IMR-90 (cell line): ENCODE measurements around the gene HTR2B. TPM values are rescaled to one million over a fixed set of nuclear protein-coding genes. Genes with fewer than 3 reads are reported as not detected.

Source experiments
- ATAC-seq: fragments of 200-7000 bp; cut with Tn5 transposase; 2 replicates; pipeline ENCODE4 v1.9.1; 2020; ENCODE audit warnings: low read depth, mild to moderate bottlenecking, moderate library complexity
- BruUV-seq: library from RNA; stranded (reverse); fragments of 400-500 nt; replicated peaks from 2 replicates; lab custom pipeline; 2021; lab: Mats Ljungman, UMichigan
- CTCF ChIA-PET: fragments of 300-600 bp; formaldehyde crosslinking; extraction: SDS; loops from one replicate; lab custom pipeline; 2021; ENCODE audit warnings: antibody characterized with exemption; lab: Yijun Ruan, JAX
- POLR2A ChIA-PET: fragments of 300-600 bp; sonication (Branson Sonifier 250); formaldehyde crosslinking; loops from one replicate; lab custom pipeline; 2022; ENCODE audit warnings: antibody characterized with exemption; ENCODE audit not compliant: unreplicated experiment; lab: Charles Lee
- DNase-seq: peaks from one replicate; pipeline ENCODE4 v3.0.0; 2013
- H2AFZ ChIP-seq: replicated peaks from 2 replicates; pipeline ENCODE3; 2013; ENCODE audit warnings: low read length, mild to moderate bottlenecking; ENCODE audit not compliant: poor library complexity
- H2AK5ac ChIP-seq: 2 replicates; pipeline ENCODE4 v1.6.1; 2013; ENCODE audit warnings: low read depth, low read length, inconsistent platforms
- H2AK9ac ChIP-seq: replicated peaks from 2 replicates; pipeline ENCODE3; 2013; ENCODE audit warnings: mild to moderate bottlenecking, low read depth, low read length, moderate library complexity; ENCODE audit not compliant: poor library complexity
- H2BK120ac ChIP-seq: 2 replicates; pipeline ENCODE4 v1.6.1; 2013; ENCODE audit warnings: low read depth, low read length, inconsistent platforms
- H2BK15ac ChIP-seq: 3 replicates; pipeline ENCODE4 v1.6.1; 2013; ENCODE audit warnings: low read depth, low read length, inconsistent platforms
- H2BK20ac ChIP-seq: 2 replicates; pipeline ENCODE4 v1.6.1; 2013; ENCODE audit warnings: low read depth, mild to moderate bottlenecking, inconsistent platforms, low read length, moderate library complexity
- H2BK5ac ChIP-seq: 2 replicates; pipeline ENCODE4 v1.6.1; 2013; ENCODE audit warnings: mild to moderate bottlenecking, low read depth, low read length, inconsistent platforms; ENCODE audit not compliant: poor library complexity, severe bottlenecking
- H3K14ac ChIP-seq: replicated peaks from 2 replicates; pipeline ENCODE4 v1.6.1; 2013; ENCODE audit warnings: low read depth, low read length, inconsistent platforms
- H3K18ac ChIP-seq: 2 replicates; pipeline ENCODE4 v1.6.1; 2013; ENCODE audit warnings: low read depth, low read length, control low read depth
- H3K23ac ChIP-seq: 2 replicates; pipeline ENCODE4 v1.6.1; 2013; ENCODE audit warnings: low read depth, low read length, inconsistent platforms
- H3K27ac ChIP-seq: 2 replicates; pipeline ENCODE4 v1.5.1; 2013; ENCODE audit warnings: mild to moderate bottlenecking, control low read depth, low read length; ENCODE audit not compliant: insufficient read depth
- H3K27me3 ChIP-seq: 2 replicates; pipeline ENCODE4 v1.6.1; 2013; ENCODE audit warnings: low read length; ENCODE audit not compliant: control insufficient read depth, insufficient read depth
- H3K36me3 ChIP-seq: 2 replicates; pipeline ENCODE4 v1.6.1; 2013; ENCODE audit warnings: low read length, mixed read lengths; ENCODE audit not compliant: control insufficient read depth, insufficient read depth
- H3K4ac ChIP-seq: 2 replicates; pipeline ENCODE4 v1.6.1; 2013; ENCODE audit warnings: low read depth, low read length, inconsistent platforms
- H3K4me1 ChIP-seq: 2 replicates; pipeline ENCODE4 v1.6.1; 2013; ENCODE audit warnings: low read length, mixed read lengths; ENCODE audit not compliant: control insufficient read depth, insufficient read depth
- H3K4me2 ChIP-seq: 2 replicates; pipeline ENCODE4 v1.6.1; 2013; ENCODE audit warnings: low read depth, mild to moderate bottlenecking, control low read depth, low read length, moderate library complexity
- H3K4me3 ChIP-seq: 2 replicates; pipeline ENCODE4 v1.5.1; 2013; ENCODE audit warnings: low read depth, mild to moderate bottlenecking, control low read depth, low read length, moderate library complexity; ENCODE audit not compliant: insufficient read depth
- H3K56ac ChIP-seq: 2 replicates; pipeline ENCODE4 v1.6.1; 2013; ENCODE audit warnings: low read length, inconsistent platforms; ENCODE audit not compliant: insufficient read depth; ENCODE audit errors: extremely low read depth
- H3K79me1 ChIP-seq, 2 experiments: 2 replicates each; pipeline ENCODE4 v1.6.1; 2013; ENCODE audit warnings: low read length in 2 of 2, inconsistent platforms in 1 of 2, low read depth in 1 of 2
- H3K9ac ChIP-seq: 2 replicates; pipeline ENCODE4 v1.6.1; 2013; ENCODE audit warnings: low read depth, low read length, control low read depth
- H3K9me1 ChIP-seq: 2 replicates; pipeline ENCODE4 v1.6.1; 2013; ENCODE audit warnings: low read length, inconsistent platforms; ENCODE audit not compliant: insufficient read depth
- H3K9me3 ChIP-seq: 2 replicates; pipeline ENCODE4 v1.6.1; 2013; ENCODE audit warnings: low read length; ENCODE audit not compliant: control insufficient read depth, insufficient read depth
- H4K20me1 ChIP-seq: 2 replicates; pipeline ENCODE4 v1.6.1; 2013; ENCODE audit warnings: low read length, inconsistent platforms; ENCODE audit not compliant: insufficient read depth
- H4K5ac ChIP-seq: 2 replicates; pipeline ENCODE4 v1.6.1; 2013; ENCODE audit warnings: mild to moderate bottlenecking, low read depth, low read length, control low read depth
- H4K8ac ChIP-seq, 2 experiments: 2 replicates each; pipeline ENCODE4 v1.6.1; 2013; ENCODE audit warnings: low read depth in 2 of 2, low read length in 2 of 2, control low read depth in 1 of 2, inconsistent platforms in 1 of 2
- H4K91ac ChIP-seq: 2 replicates; pipeline ENCODE4 v1.6.1; 2013; ENCODE audit warnings: low read depth, low read length, inconsistent platforms; ENCODE audit not compliant: insufficient read depth
- CEBPB ChIP-seq: IDR thresholded peaks from 2 replicates; pipeline ENCODE4 v1.6.1; 2012; ENCODE audit warnings: low read depth, low read length, improper control_type of control experiment
- CTCF ChIP-seq: conservative IDR thresholded peaks from 2 replicates; pipeline ENCODE4 v1.5.1; 2012; ENCODE audit warnings: mild to moderate bottlenecking, low read depth, low read length, improper control_type of control experiment
- FOS ChIP-seq: fragments of 150-350 bp; IDR thresholded peaks from 2 replicates; pipeline ENCODE4 v1.6.1; 2016; ENCODE audit warnings: low read depth, low read length
- POLR2A ChIP-seq: IDR thresholded peaks from 2 replicates; pipeline ENCODE4 v1.6.1; 2012; ENCODE audit warnings: mild to moderate bottlenecking, low read depth, low read length
- WGBS, 2 experiments: methylation state at CpG; one replicate each; pipeline versions ENCODE4 v1.1.5 to v1.1.7; 2013; ENCODE audit warnings: missing lambda C conversion rate in 2 of 2; ENCODE audit not compliant: insufficient read length in 1 of 2; ENCODE audit errors: extremely low coverage in 2 of 2; 5-methylcytosine and 5-hydroxymethylcytosine counted together
- dilution Hi-C: fragments of 300-500 bp; cut with HindIII; formaldehyde crosslinking; loops from one replicate; pipeline ENCODE4 v1.14.3; 2018; ENCODE audit warnings: low sequenced_read_pairs; ENCODE audit not compliant: unreplicated experiment
- in situ Hi-C: fragments of 300-500 bp; cut with MboI; formaldehyde crosslinking; loops from 3 replicates; pipeline ENCODE4 v1.14.3; 2019; ENCODE audit warnings: low sequenced_read_pairs, inconsistent platforms, mixed read lengths
- intact Hi-C: fragments of 100-400 bp; cut with micrococcal nuclease; formaldehyde crosslinking; loops from 2 replicates; pipeline ENCODE4 v1.10.0; 2022
- polyA plus RNA-seq, 3 experiments: library from polyadenylated mRNA; depleted of rRNA; stranded (reverse); fragments of >200 nt; gene quantifications; 2 replicates each; pipeline ENCODE4 v1.2.3, GENCODE V29; 2012; ENCODE audit warnings: low replicate concordance in 1 of 3
- total RNA-seq: library from RNA; depleted of rRNA; stranded (reverse); fragments of >200 nt; gene quantifications from 2 replicates; pipeline ENCODE4 v1.2.3, GENCODE V29; 2012

Gene HTR2B
- total and polyA plus RNA-seq, 2 of the 4 experiments (the other 2 are of a cell fraction), result 0.26 to 0.72 TPM

GRCh38 chr2:231102772-231103171 is 22.1 kb downstream of the HTR2B start:
- Histone ChIP-seq H3K9me1 (peaks cover 7% of the 10 kb centered on the region), H3K36me3 (peaks cover 26% of the 10 kb centered on the region), H3K79me1 (peaks cover 9 to 33% of the 10 kb centered on the region in 2 experiments), H3K9me3 (peaks cover 19% of the 10 kb centered on the region), H3K4ac (no peak overlapping the region), H2AK9ac (no peak overlapping the region), H3K4me1 (peaks cover 7% of the 10 kb centered on the region), H3K27me3 (no peaks in the 10 kb centered on the region), H2BK120ac (peak overlapping the region; percentile 80; the same call in 1 of the 2 replicates), H2BK20ac (0 out of 2 replicates have a peak overlapping the region, but pooled peaks have one; percentile 75), H3K23ac (no peak overlapping the region), H3K4me2 (no peak overlapping the region), H4K5ac (no peak overlapping the region), H3K27ac (peak overlapping the region; percentile 86; the same call in 1 of the 2 replicates), H3K4me3 (no peak overlapping the region), H4K91ac (no peak overlapping the region), H2AFZ (no peak overlapping the region), H3K56ac (no peak overlapping the region), H3K9ac (no peak overlapping the region), H2AK5ac (peak overlapping the region; percentile 75; the same call in 1 of the 2 replicates), H2BK5ac (peak overlapping the region; percentile 75), H2BK15ac (no peak overlapping the region; the same call in 2 of the 3 replicates), H3K18ac (no peak overlapping the region; the same call in 1 of the 2 replicates), H4K20me1 (no peaks in the 10 kb centered on the region; the same call in 1 of the 2 replicates), H4K8ac (no peak overlapping the region), H3K14ac (no peak overlapping the region)
- ATAC-seq, result no peak
- WGBS, 2 experiments, result no CpG with 5 or more reads among the region's 2 CpGs
- no TSS peak for BruUV-seq
- dilution Hi-C loops, result no loop called here
- ChIA-PET POLR2A (interaction anchor here (0.7 kb wide), 1 partner anchor 59 kb away, joined by 3 read pairs; no protein-coding TSS in a partner anchor), CTCF (interaction anchor here (0.6 to 1.5 kb wide), 3 partner anchors 8 to 84 kb away, joined by 3 to 6 read pairs (median 3); no protein-coding TSS in a partner anchor)
- peak; percentile 45 for DNase-seq
- intact Hi-C loops, result no loop called here
- in situ Hi-C loops, result loop anchor here (10.0 kb wide), 2 partner anchors 312 to 352 kb away; no protein-coding TSS in a partner anchor
- TF ChIP-seq CTCF, result no peak
- no peak for TF ChIP-seq POLR2A
- peak; percentile 43; the same call in 1 of the 2 replicates for TF ChIP-seq FOS
- TF ChIP-seq CEBPB, result peak; percentile 9; the same call in 1 of the 2 replicates
